Measurements from ENCODE around the gene CYRIA. TPM values are rescaled to one million over a fixed set of nuclear protein-coding genes. Genes with fewer than 3 reads are reported as not detected.

CYRIA gene
- polyA plus RNA-seq, 1 donor = 5.3 TPM

DNA sequence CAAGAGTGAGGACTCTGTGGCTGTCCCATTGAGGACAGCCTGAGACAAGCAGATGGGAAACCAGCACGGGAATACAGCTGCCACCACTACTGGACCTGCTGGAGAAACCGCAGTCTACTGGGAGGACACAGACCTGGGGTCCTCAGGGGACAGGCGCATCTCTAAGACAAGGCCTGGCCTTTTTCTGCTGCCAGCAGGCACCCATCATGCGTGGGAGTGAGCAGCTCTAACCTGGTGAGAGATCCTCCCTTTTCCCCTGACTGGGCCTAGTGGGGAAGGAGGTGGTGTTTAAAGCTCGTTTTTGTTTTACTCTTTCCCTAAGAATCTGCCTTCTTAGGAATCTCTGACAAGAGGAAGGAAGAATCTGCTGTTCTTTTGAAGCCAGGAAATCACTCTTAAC lies 36.6 kb downstream of the CYRIA start:
- no peaks in the 10 kb centered on the region for H3K9me3 ChIP-seq (ENCODE audit: control insufficient read depth, low read depth, low read length)
- DNase-seq = no peak
- no peak overlapping the region for H3K27ac ChIP-seq (ENCODE audit: low read length)
- no CpG with 5 or more reads among the region's 5 CpGs for WGBS (ENCODE audit: insufficient coverage, low lambda C conversion rate)
- H3K36me3 ChIP-seq (ENCODE audit: control insufficient read depth, insufficient read depth, low read length) = no peaks in the 10 kb centered on the region
- H3K27me3 ChIP-seq (ENCODE audit: control insufficient read depth, insufficient read depth, low read length) = no peaks in the 10 kb centered on the region
- H3K4me3 ChIP-seq (ENCODE audit: low read length) = no peak overlapping the region
- no peaks in the 10 kb centered on the region for H3K4me1 ChIP-seq (ENCODE audit: control insufficient read depth, insufficient read depth, low read length)

DNA sequence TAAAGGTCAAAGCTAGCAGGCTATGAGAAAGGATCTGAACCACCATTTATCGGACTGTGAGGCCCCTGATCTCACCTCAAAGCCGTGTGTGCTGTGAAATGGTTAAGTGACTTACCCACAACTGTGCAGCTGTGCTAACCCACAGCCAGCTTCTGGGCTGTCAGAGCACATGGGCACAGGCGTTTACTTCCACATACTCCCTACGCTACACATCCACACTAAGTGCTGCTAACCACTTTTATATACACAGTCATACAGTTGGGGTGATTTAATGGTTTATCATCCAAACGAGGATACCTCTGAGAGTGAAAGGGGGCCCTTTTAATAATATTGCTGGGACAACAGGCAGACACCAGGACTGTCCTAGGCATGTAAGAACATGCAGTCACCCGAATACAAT lies 37.3 kb downstream of the CYRIA start:
- DNase-seq = no peak
- Histone ChIP-seq H3K36me3 (ENCODE audit: control insufficient read depth, insufficient read depth, low read length) (no peaks in the 10 kb centered on the region), H3K27ac (ENCODE audit: low read length) (no peak overlapping the region), H3K4me1 (ENCODE audit: control insufficient read depth, insufficient read depth, low read length) (no peaks in the 10 kb centered on the region), H3K4me3 (ENCODE audit: low read length) (no peak overlapping the region), H3K9me3 (ENCODE audit: control insufficient read depth, low read depth, low read length) (no peaks in the 10 kb centered on the region), H3K27me3 (ENCODE audit: control insufficient read depth, insufficient read depth, low read length) (no peaks in the 10 kb centered on the region)
- no CpG with 5 or more reads among the region's 6 CpGs for WGBS (ENCODE audit: insufficient coverage, low lambda C conversion rate)

GRCh38 chr2:16626997-16627605 lies 38.5 kb downstream of the CYRIA start:
- no peaks in the 10 kb centered on the region for H3K4me1 ChIP-seq (ENCODE audit: control insufficient read depth, insufficient read depth, low read length)
- no peaks in the 10 kb centered on the region for H3K27me3 ChIP-seq (ENCODE audit: control insufficient read depth, insufficient read depth, low read length)
- WGBS (ENCODE audit: insufficient coverage, low lambda C conversion rate) = no CpG with 5 or more reads among the region's 6 CpGs
- no peaks in the 10 kb centered on the region for H3K36me3 ChIP-seq (ENCODE audit: control insufficient read depth, insufficient read depth, low read length)
- no peaks in the 10 kb centered on the region for H3K9me3 ChIP-seq (ENCODE audit: control insufficient read depth, low read depth, low read length)
- H3K4me3 ChIP-seq (ENCODE audit: low read length) = no peak overlapping the region
- no peak overlapping the region for H3K27ac ChIP-seq (ENCODE audit: low read length)
- DNase-seq = no peak

GRCh38 chr2:16626497-16626896 lies 39.1 kb downstream of the CYRIA start:
- Histone ChIP-seq H3K36me3 (ENCODE audit: control insufficient read depth, insufficient read depth, low read length) (no peaks in the 10 kb centered on the region), H3K4me1 (ENCODE audit: control insufficient read depth, insufficient read depth, low read length) (no peaks in the 10 kb centered on the region), H3K27me3 (ENCODE audit: control insufficient read depth, insufficient read depth, low read length) (no peaks in the 10 kb centered on the region), H3K9me3 (ENCODE audit: control insufficient read depth, low read depth, low read length) (no peaks in the 10 kb centered on the region), H3K4me3 (ENCODE audit: low read length) (no peak overlapping the region), H3K27ac (ENCODE audit: low read length) (no peak overlapping the region)
- no CpG with 5 or more reads among the region's 3 CpGs for WGBS (ENCODE audit: insufficient coverage, low lambda C conversion rate)
- no peak for DNase-seq

DNA sequence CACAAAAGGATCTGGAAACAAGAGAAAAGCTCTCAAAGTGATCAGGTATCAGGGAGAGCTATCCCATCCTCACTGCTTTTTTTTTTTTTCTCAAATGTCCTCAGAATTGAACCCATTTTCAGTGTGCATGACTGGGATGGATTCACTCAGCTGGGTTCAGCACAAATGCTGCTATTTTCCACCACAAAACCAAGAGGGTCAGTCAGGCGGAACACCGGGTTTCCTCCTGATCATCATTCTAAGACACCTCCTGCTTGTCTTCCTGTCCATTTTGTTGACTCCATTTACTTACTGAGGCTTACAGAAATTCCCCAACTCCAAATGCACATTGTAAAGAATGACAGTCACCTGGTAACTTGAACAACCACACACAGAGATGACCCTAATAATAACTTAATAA lies 39.9 kb downstream of the CYRIA start:
- Histone ChIP-seq H3K27ac (ENCODE audit: low read length) (no peak overlapping the region), H3K9me3 (ENCODE audit: control insufficient read depth, low read depth, low read length) (no peaks in the 10 kb centered on the region), H3K36me3 (ENCODE audit: control insufficient read depth, insufficient read depth, low read length) (no peaks in the 10 kb centered on the region), H3K4me3 (ENCODE audit: low read length) (no peak overlapping the region), H3K27me3 (ENCODE audit: control insufficient read depth, insufficient read depth, low read length) (no peaks in the 10 kb centered on the region), H3K4me1 (ENCODE audit: control insufficient read depth, insufficient read depth, low read length) (no peaks in the 10 kb centered on the region)
- WGBS (ENCODE audit: insufficient coverage, low lambda C conversion rate) = 86% methylated on average over 2 of the region's 2 CpGs
- no peak for DNase-seq

GRCh38 chr2:16625201-16625729 lies 40.4 kb downstream of the CYRIA start:
- WGBS (ENCODE audit: insufficient coverage, low lambda C conversion rate) = no CpG with 5 or more reads among the region's 5 CpGs
- Histone ChIP-seq H3K27me3 (ENCODE audit: control insufficient read depth, insufficient read depth, low read length) (no peaks in the 10 kb centered on the region), H3K27ac (ENCODE audit: low read length) (no peak overlapping the region), H3K4me1 (ENCODE audit: control insufficient read depth, insufficient read depth, low read length) (no peaks in the 10 kb centered on the region), H3K9me3 (ENCODE audit: control insufficient read depth, low read depth, low read length) (no peaks in the 10 kb centered on the region), H3K36me3 (ENCODE audit: control insufficient read depth, insufficient read depth, low read length) (no peaks in the 10 kb centered on the region), H3K4me3 (ENCODE audit: low read length) (no peak overlapping the region)
- DNase-seq = no peak

DNA sequence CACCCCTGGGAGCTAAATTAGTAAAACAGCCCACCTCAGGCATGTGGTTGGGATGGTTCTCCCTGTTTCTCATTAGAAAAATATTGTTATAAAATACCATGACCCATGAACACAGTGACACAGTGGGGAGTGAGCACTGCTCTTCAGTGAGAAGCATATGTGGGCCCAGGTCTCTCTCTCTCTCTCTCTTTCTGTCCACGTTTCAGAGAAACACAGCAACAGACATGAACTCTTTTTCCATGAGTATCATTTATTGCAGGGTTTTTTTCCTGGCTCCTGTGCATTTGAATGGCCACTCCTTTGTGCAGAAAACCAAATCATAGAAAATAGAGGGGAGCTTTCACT lies 41.2 kb downstream of the CYRIA start:
- no peaks in the 10 kb centered on the region for H3K9me3 ChIP-seq (ENCODE audit: control insufficient read depth, low read depth, low read length)
- H3K27ac ChIP-seq (ENCODE audit: low read length) = no peak overlapping the region
- H3K4me3 ChIP-seq (ENCODE audit: low read length) = no peak overlapping the region
- no peaks in the 10 kb centered on the region for H3K27me3 ChIP-seq (ENCODE audit: control insufficient read depth, insufficient read depth, low read length)
- H3K4me1 ChIP-seq (ENCODE audit: control insufficient read depth, insufficient read depth, low read length) = no peaks in the 10 kb centered on the region
- no CpG with 5 or more reads among the region's 1 CpG for WGBS (ENCODE audit: insufficient coverage, low lambda C conversion rate)
- no peak for DNase-seq
- no peaks in the 10 kb centered on the region for H3K36me3 ChIP-seq (ENCODE audit: control insufficient read depth, insufficient read depth, low read length)

DNA sequence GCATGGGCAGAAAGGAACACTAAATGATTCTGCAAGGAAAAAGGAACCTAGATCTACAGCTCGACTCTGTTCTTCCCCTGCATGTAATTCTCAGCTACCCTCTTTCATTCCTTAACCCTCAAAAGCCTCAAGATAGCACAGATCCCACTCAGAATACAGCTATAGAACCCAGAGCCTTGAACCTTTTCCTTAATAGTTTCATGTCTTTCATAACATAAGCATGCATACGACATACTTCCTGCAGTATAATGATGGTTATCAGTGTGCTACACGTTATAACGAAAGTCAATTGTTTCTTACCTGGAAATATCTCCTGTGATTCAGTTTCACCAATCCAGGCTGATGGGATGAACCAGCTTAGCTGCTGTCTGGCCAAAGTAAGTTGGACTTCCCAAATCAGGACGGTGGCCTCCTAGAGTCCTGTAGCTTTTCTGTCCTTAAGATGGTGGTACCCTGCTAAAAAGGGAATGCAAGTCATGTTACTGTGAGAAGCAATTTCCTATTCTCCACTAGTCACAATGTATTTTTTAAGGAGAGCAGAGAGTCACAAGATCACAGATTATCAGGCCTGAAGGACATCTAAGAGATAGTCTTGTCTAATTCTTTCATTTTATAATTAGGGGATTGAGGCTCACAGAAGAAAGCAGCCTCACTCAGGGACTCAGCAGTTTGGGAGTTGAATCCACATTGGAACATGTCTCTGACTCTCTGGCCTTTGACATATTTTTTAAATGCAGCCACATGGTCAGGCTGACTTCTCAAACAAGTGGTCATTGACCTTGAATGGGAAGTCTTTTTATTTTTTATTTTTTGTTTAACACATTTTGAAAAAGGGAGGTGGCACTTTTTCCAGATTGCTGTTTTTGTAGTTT lies 41.8 kb downstream of the CYRIA start:
- no peak overlapping the region for H3K27ac ChIP-seq (ENCODE audit: low read length)
- 100% methylated on average over 1 of the region's 5 CpGs for WGBS (ENCODE audit: insufficient coverage, low lambda C conversion rate)
- DNase-seq = no peak
- H3K9me3 ChIP-seq (ENCODE audit: control insufficient read depth, low read depth, low read length) = no peaks in the 10 kb centered on the region
- no peaks in the 10 kb centered on the region for H3K4me1 ChIP-seq (ENCODE audit: control insufficient read depth, insufficient read depth, low read length)
- no peak overlapping the region for H3K4me3 ChIP-seq (ENCODE audit: low read length)
- no peaks in the 10 kb centered on the region for H3K27me3 ChIP-seq (ENCODE audit: control insufficient read depth, insufficient read depth, low read length)
- no peaks in the 10 kb centered on the region for H3K36me3 ChIP-seq (ENCODE audit: control insufficient read depth, insufficient read depth, low read length)

- H3K27ac ChIP-seq (ENCODE audit: low read length) = no peak overlapping the region
- H3K9me3 ChIP-seq (ENCODE audit: control insufficient read depth, low read depth, low read length) = no peaks in the 10 kb centered on the region
- no peak overlapping the region for H3K4me3 ChIP-seq (ENCODE audit: low read length)
- peaks cover 4% of the 10 kb centered on the region for H3K27me3 ChIP-seq (ENCODE audit: control insufficient read depth, insufficient read depth, low read length)
- H3K4me1 ChIP-seq (ENCODE audit: control insufficient read depth, insufficient read depth, low read length) = no peaks in the 10 kb centered on the region
- no CpG with 5 or more reads among the region's 6 CpGs for WGBS (ENCODE audit: insufficient coverage, low lambda C conversion rate)
- H3K36me3 ChIP-seq (ENCODE audit: control insufficient read depth, insufficient read depth, low read length) = no peaks in the 10 kb centered on the region
- no peak for DNase-seq
Observed at GRCh38 chr2:16623031-16623430, 42.6 kb downstream of the CYRIA start.

- no peaks in the 10 kb centered on the region for H3K4me1 ChIP-seq (ENCODE audit: control insufficient read depth, insufficient read depth, low read length)
- H3K36me3 ChIP-seq (ENCODE audit: control insufficient read depth, insufficient read depth, low read length) = no peaks in the 10 kb centered on the region
- no peak overlapping the region for H3K27ac ChIP-seq (ENCODE audit: low read length)
- DNase-seq = no peak
- H3K27me3 ChIP-seq (ENCODE audit: control insufficient read depth, insufficient read depth, low read length) = peaks cover 4% of the 10 kb centered on the region
- no peaks in the 10 kb centered on the region for H3K9me3 ChIP-seq (ENCODE audit: control insufficient read depth, low read depth, low read length)
- WGBS (ENCODE audit: insufficient coverage, low lambda C conversion rate) = no CpG with 5 or more reads among the region's 4 CpGs
- no peak overlapping the region for H3K4me3 ChIP-seq (ENCODE audit: low read length)
Observed at GRCh38 chr2:16622399-16622968, 43.1 kb downstream of the CYRIA start.
